ENCODE results near the gene GLIPR2.
A peak's percentile ranks its signal among the peaks of the same experiment; 100 is the strongest.

The GLIPR2 gene

DNA sequence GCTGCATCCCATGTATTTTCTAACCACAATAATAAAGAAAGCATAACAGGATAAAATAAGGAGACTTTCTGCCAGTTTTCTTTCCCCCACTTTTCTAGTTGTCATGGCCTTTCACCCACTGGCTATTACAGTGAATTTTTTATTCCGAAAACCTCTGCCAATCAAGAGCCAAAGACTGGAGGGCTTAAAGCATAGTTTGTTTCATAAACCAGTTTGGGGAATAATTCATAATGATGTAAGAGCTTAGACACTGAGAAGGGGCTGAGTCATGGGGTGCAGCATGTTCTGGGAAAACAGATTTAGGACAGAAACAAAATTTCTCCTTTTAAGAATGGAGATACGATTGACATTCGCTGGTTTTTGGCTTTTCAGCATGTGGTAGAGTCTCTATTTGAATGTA is 4.4 kb upstream of the GLIPR2 start:
- Histone ChIP-seq H3K18ac (ENCODE audit: low read length) (no peak overlapping the region), H3K9ac (ENCODE audit: low read depth, low read length, poor library complexity) (no peak overlapping the region), H3K14ac (ENCODE audit: low read length) (no peak overlapping the region), H3K4me1 (ENCODE audit: control insufficient read depth in 2 of 2, insufficient read depth in 1 of 2, low read depth in 1 of 2, low read length in 2 of 2) (peaks cover 7 to 9% of the 10 kb centered on the region in 2 donors), H2AK5ac (ENCODE audit: low read depth, low read length) (no peak overlapping the region), H2BK5ac (ENCODE audit: low read length) (no peak overlapping the region), H3K79me1 (ENCODE audit: low read depth, low read length) (no peaks in the 10 kb centered on the region), H3K36me3 (replicated peaks in 1 of 2; ENCODE audit: control insufficient read depth in 2 of 2, insufficient read depth in 2 of 2, low read length in 2 of 2) (no peaks in the 10 kb centered on the region), H3K27me3 (ENCODE audit: control insufficient read depth in 3 of 3, insufficient read depth in 3 of 3, low read depth in 1 of 3, low read length in 3 of 3) (peaks cover 0 to 40% (median 19%) of the 10 kb centered on the region in 3 experiments), H4K91ac (ENCODE audit: low read depth, low read length, poor library complexity) (no peak overlapping the region), H2AFZ (ENCODE audit: low read length) (no peak overlapping the region), H2BK15ac (ENCODE audit: low read length) (no peak overlapping the region), H4K8ac (ENCODE audit: low read depth, low read length) (no peak overlapping the region), H3K23ac (ENCODE audit: low read depth, low read length, poor library complexity) (no peak overlapping the region), H3K4me2 (ENCODE audit: insufficient read depth, low read length, poor library complexity, severe bottlenecking) (no peak overlapping the region), H3K27ac (replicated peaks; ENCODE audit: low read length) (no peak overlapping the region), H3K4me3 (ENCODE audit: low read length in 2 of 2) (no peak overlapping the region), H2BK120ac (ENCODE audit: low read depth, low read length) (no peak overlapping the region), H3K9me3 (replicated peaks in 1 of 2; ENCODE audit: control insufficient read depth in 2 of 2, insufficient read depth in 1 of 2, low read depth in 1 of 2, low read length in 2 of 2) (no peaks in the 10 kb centered on the region), H3K4ac (ENCODE audit: low read length) (no peak overlapping the region), H2BK12ac (ENCODE audit: low read length) (no peak overlapping the region)
- WGBS, 2 donors (ENCODE audit: extremely low coverage in 2 of 2, insufficient read length in 2 of 2, insufficient replicate concordance in 1 of 2): no CpG with 5 or more reads among the region's 3 CpGs
- DNase-seq (ENCODE audit: low spot score): no peak

GRCh38 chr9:36134761-36135505 is 1.6 kb upstream of the GLIPR2 start:
- Histone ChIP-seq H2BK15ac (ENCODE audit: low read length) (no peak overlapping the region), H3K14ac (ENCODE audit: low read length) (no peak overlapping the region), H2AFZ (ENCODE audit: low read length) (peak overlapping the region; percentile 22), H3K36me3 (replicated peaks in 1 of 2; ENCODE audit: control insufficient read depth in 2 of 2, insufficient read depth in 2 of 2, low read length in 2 of 2) (no peaks in the 10 kb centered on the region), H3K9me3 (replicated peaks in 1 of 2; ENCODE audit: control insufficient read depth in 2 of 2, insufficient read depth in 1 of 2, low read depth in 1 of 2, low read length in 2 of 2) (no peaks in the 10 kb centered on the region), H3K4me3 (ENCODE audit: low read length in 2 of 2) (peak overlapping the region in 1 of 2 donors; percentile 53), H3K18ac (ENCODE audit: low read length) (no peak overlapping the region), H3K27me3 (ENCODE audit: control insufficient read depth in 3 of 3, insufficient read depth in 3 of 3, low read depth in 1 of 3, low read length in 3 of 3) (peaks cover 0 to 48% (median 24%) of the 10 kb centered on the region in 3 experiments), H3K4me2 (ENCODE audit: insufficient read depth, low read length, poor library complexity, severe bottlenecking) (no peak overlapping the region), H3K27ac (replicated peaks; ENCODE audit: low read length) (no peak overlapping the region), H2BK120ac (ENCODE audit: low read depth, low read length) (no peak overlapping the region), H2BK5ac (ENCODE audit: low read length) (no peak overlapping the region), H2BK12ac (ENCODE audit: low read length) (no peak overlapping the region), H3K4ac (ENCODE audit: low read length) (no peak overlapping the region), H4K8ac (ENCODE audit: low read depth, low read length) (no peak overlapping the region), H3K9ac (ENCODE audit: low read depth, low read length, poor library complexity) (no peak overlapping the region), H4K91ac (ENCODE audit: low read depth, low read length, poor library complexity) (no peak overlapping the region), H3K23ac (ENCODE audit: low read depth, low read length, poor library complexity) (no peak overlapping the region), H3K4me1 (ENCODE audit: control insufficient read depth in 2 of 2, insufficient read depth in 1 of 2, low read depth in 1 of 2, low read length in 2 of 2) (peaks cover 14 to 15% of the 10 kb centered on the region in 2 donors), H3K79me1 (ENCODE audit: low read depth, low read length) (no peaks in the 10 kb centered on the region), H2AK5ac (ENCODE audit: low read depth, low read length) (no peak overlapping the region)
- WGBS, 2 donors (ENCODE audit: extremely low coverage in 2 of 2, insufficient read length in 2 of 2, insufficient replicate concordance in 1 of 2): no CpG with 5 or more reads among the region's 9 CpGs
- no peak for DNase-seq (ENCODE audit: low spot score)

GRCh38 chr9:36135741-36136271 is 727 bp upstream of the GLIPR2 start:
- DNase-seq (ENCODE audit: low spot score): no peak
- H3K9ac ChIP-seq (ENCODE audit: low read depth, low read length, poor library complexity): no peak overlapping the region
- peaks cover 0 to 48% (median 24%) of the 10 kb centered on the region in 3 experiments for H3K27me3 ChIP-seq (ENCODE audit: control insufficient read depth in 3 of 3, insufficient read depth in 3 of 3, low read depth in 1 of 3, low read length in 3 of 3)
- H3K36me3 ChIP-seq (replicated peaks in 1 of 2; ENCODE audit: control insufficient read depth in 2 of 2, insufficient read depth in 2 of 2, low read length in 2 of 2): no peaks in the 10 kb centered on the region
- H3K9me3 ChIP-seq (replicated peaks in 1 of 2; ENCODE audit: control insufficient read depth in 2 of 2, insufficient read depth in 1 of 2, low read depth in 1 of 2, low read length in 2 of 2): no peaks in the 10 kb centered on the region
- no peak overlapping the region for H4K8ac ChIP-seq (ENCODE audit: low read depth, low read length)
- H4K91ac ChIP-seq (ENCODE audit: low read depth, low read length, poor library complexity): no peak overlapping the region
- H3K18ac ChIP-seq (ENCODE audit: low read length): peak overlapping the region; percentile 64
- peaks cover 14 to 15% of the 10 kb centered on the region in 2 donors for H3K4me1 ChIP-seq (ENCODE audit: control insufficient read depth in 2 of 2, insufficient read depth in 1 of 2, low read depth in 1 of 2, low read length in 2 of 2)
- peak overlapping the region; percentile 53 to 91 for H3K4me3 ChIP-seq (ENCODE audit: low read length in 2 of 2)
- no peak overlapping the region for H2BK12ac ChIP-seq (ENCODE audit: low read length)
- peak overlapping the region; percentile 22 for H3K23ac ChIP-seq (ENCODE audit: low read depth, low read length, poor library complexity)
- H3K4ac ChIP-seq (ENCODE audit: low read length): no peak overlapping the region
- no peak overlapping the region for H3K14ac ChIP-seq (ENCODE audit: low read length)
- no CpG with 5 or more reads among the region's 18 CpGs for WGBS, 2 donors (ENCODE audit: extremely low coverage in 2 of 2, insufficient read length in 2 of 2, insufficient replicate concordance in 1 of 2)
- H2BK15ac ChIP-seq (ENCODE audit: low read length): no peak overlapping the region
- peak overlapping the region; percentile 92 for H2AFZ ChIP-seq (ENCODE audit: low read length)
- no peaks in the 10 kb centered on the region for H3K79me1 ChIP-seq (ENCODE audit: low read depth, low read length)
- H2AK5ac ChIP-seq (ENCODE audit: low read depth, low read length): no peak overlapping the region
- no peak overlapping the region for H2BK5ac ChIP-seq (ENCODE audit: low read length)
- H3K27ac ChIP-seq (replicated peaks; ENCODE audit: low read length): no peak overlapping the region
- no peak overlapping the region for H2BK120ac ChIP-seq (ENCODE audit: low read depth, low read length)
- H3K4me2 ChIP-seq (ENCODE audit: insufficient read depth, low read length, poor library complexity, severe bottlenecking): peak overlapping the region; percentile 83

DNA sequence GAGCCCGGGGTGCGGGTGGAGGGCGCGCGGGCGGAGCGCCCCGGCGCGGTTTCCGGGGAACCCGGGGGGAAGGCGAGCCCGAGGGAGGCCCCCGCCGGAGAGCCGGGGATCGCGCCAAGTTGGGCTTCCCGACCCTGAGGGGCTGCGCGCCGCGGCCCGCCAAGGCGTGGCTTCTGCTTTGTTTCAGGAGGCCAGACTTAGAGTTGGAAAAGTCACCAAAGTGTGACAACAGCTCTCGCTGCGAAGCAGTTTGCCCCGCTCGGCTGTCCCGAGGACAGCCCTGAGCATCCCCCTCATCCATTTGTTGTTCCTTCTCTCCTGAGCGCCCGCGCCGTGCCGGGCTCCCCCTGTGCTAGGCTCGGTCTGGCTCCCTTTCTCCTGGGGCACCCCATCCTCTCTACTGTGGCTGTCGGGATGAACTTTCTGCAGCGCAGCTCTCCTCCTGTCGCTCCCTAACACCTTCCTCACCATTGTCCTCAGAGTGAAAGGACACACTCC is 410 bp downstream of the GLIPR2 start:
- peak overlapping the region; percentile 85 for H3K18ac ChIP-seq (ENCODE audit: low read length)
- H2BK12ac ChIP-seq (ENCODE audit: low read length): no peak overlapping the region
- DNase-seq (ENCODE audit: low spot score): no peak
- H3K23ac ChIP-seq (ENCODE audit: low read depth, low read length, poor library complexity): no peak overlapping the region
- H2BK120ac ChIP-seq (ENCODE audit: low read depth, low read length): no peak overlapping the region
- H2AK5ac ChIP-seq (ENCODE audit: low read depth, low read length): no peak overlapping the region
- no peaks in the 10 kb centered on the region for H3K79me1 ChIP-seq (ENCODE audit: low read depth, low read length)
- no CpG with 5 or more reads among the region's 40 CpGs for WGBS, 2 donors (ENCODE audit: extremely low coverage in 2 of 2, insufficient read length in 2 of 2, insufficient replicate concordance in 1 of 2)
- H2AFZ ChIP-seq (ENCODE audit: low read length): peak overlapping the region; percentile 92
- no peak overlapping the region for H2BK15ac ChIP-seq (ENCODE audit: low read length)
- no peaks in the 10 kb centered on the region for H3K36me3 ChIP-seq (replicated peaks in 1 of 2; ENCODE audit: control insufficient read depth in 2 of 2, insufficient read depth in 2 of 2, low read length in 2 of 2)
- peak overlapping the region; percentile 53 to 91 for H3K4me3 ChIP-seq (ENCODE audit: low read length in 2 of 2)
- H3K27ac ChIP-seq (replicated peaks; ENCODE audit: low read length): no peak overlapping the region
- H3K4ac ChIP-seq (ENCODE audit: low read length): no peak overlapping the region
- H3K27me3 ChIP-seq (ENCODE audit: control insufficient read depth in 3 of 3, insufficient read depth in 3 of 3, low read depth in 1 of 3, low read length in 3 of 3): peaks cover 0 to 48% (median 24%) of the 10 kb centered on the region in 3 experiments
- no peak overlapping the region for H4K91ac ChIP-seq (ENCODE audit: low read depth, low read length, poor library complexity)
- peak overlapping the region; percentile 83 for H3K4me2 ChIP-seq (ENCODE audit: insufficient read depth, low read length, poor library complexity, severe bottlenecking)
- H3K4me1 ChIP-seq (ENCODE audit: control insufficient read depth in 2 of 2, insufficient read depth in 1 of 2, low read depth in 1 of 2, low read length in 2 of 2): peaks cover 14 to 15% of the 10 kb centered on the region in 2 donors
- H3K9ac ChIP-seq (ENCODE audit: low read depth, low read length, poor library complexity): peak overlapping the region; percentile 71
- H3K14ac ChIP-seq (ENCODE audit: low read length): no peak overlapping the region
- H3K9me3 ChIP-seq (replicated peaks in 1 of 2; ENCODE audit: control insufficient read depth in 2 of 2, insufficient read depth in 1 of 2, low read depth in 1 of 2, low read length in 2 of 2): no peaks in the 10 kb centered on the region
- no peak overlapping the region for H2BK5ac ChIP-seq (ENCODE audit: low read length)
- no peak overlapping the region for H4K8ac ChIP-seq (ENCODE audit: low read depth, low read length)
